ENCODE measurements around the gene B4GALNT4. TPM values are rescaled to one million over a fixed set of nuclear protein-coding genes. Genes with fewer than 3 reads are reported as not detected.

The B4GALNT4 gene
- total and polyA plus RNA-seq, 2 donors (not counting 1 experiment from before 2014, with no cell fraction given), result 1.5 to 3.8 TPM

DNA sequence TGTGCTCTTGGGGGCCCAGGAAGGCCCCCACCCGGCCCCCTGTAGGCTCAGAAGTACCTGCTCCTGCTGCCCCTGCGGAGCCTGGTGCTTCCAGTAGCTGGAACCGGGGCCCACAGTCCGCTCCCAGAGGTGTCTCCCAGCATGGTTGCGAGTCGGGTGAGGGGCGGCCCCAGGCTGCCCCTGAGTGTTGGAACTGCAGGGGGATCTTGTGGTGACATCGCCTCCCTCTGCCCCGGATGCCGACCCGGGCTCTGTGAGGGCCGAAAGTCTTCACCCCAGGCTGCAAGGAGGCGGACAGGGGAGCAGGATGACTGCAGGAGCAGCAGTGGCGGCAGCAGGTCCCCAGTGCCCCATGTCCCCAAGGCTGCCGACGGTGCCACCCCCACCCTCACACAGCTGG, 15.2 kb downstream of the B4GALNT4 start:
- no peak overlapping the region for H3K9ac ChIP-seq (ENCODE audit: insufficient read depth, low read length)
- H3K27ac ChIP-seq (ENCODE audit: insufficient read depth, low read length), result no peak overlapping the region
- peaks cover 4% of the 10 kb centered on the region for H3K27me3 ChIP-seq (ENCODE audit: control insufficient read depth, insufficient read depth, low read length)
- no peak for TF ChIP-seq EZH2 (IDR thresholded peaks at IDR 0.05; ENCODE audit: low read length, missing control alignments)
- TF ChIP-seq, protein P1, sequence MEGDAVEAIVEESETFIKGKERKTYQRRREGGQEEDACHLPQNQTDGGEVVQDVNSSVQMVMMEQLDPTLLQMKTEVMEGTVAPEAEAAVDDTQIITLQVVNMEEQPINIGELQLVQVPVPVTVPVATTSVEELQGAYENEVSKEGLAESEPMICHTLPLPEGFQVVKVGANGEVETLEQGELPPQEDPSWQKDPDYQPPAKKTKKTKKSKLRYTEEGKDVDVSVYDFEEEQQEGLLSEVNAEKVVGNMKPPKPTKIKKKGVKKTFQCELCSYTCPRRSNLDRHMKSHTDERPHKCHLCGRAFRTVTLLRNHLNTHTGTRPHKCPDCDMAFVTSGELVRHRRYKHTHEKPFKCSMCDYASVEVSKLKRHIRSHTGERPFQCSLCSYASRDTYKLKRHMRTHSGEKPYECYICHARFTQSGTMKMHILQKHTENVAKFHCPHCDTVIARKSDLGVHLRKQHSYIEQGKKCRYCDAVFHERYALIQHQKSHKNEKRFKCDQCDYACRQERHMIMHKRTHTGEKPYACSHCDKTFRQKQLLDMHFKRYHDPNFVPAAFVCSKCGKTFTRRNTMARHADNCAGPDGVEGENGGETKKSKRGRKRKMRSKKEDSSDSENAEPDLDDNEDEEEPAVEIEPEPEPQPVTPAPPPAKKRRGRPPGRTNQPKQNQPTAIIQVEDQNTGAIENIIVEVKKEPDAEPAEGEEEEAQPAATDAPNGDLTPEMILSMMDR (conservative IDR thresholded peaks at IDR 0.05 in 1 of 2, IDR thresholded peaks at IDR 0.05 in 1 of 2; ENCODE audit: low read depth in 1 of 2, low read length in 2 of 2), result no peak
- H3K4me2 ChIP-seq (ENCODE audit: extremely low read depth, insufficient read depth, low read length), result no peak overlapping the region
- H3K79me2 ChIP-seq (ENCODE audit: control insufficient read depth, insufficient read depth, low read length), result no peaks in the 10 kb centered on the region
- H2AFZ ChIP-seq (ENCODE audit: low read length), result no peak overlapping the region
- H3K36me3 ChIP-seq (ENCODE audit: control insufficient read depth, insufficient read depth, low read length), result no peaks in the 10 kb centered on the region
- H3K4me3 ChIP-seq (replicated peaks in 1 of 4; ENCODE audit: control extremely low read depth in 1 of 4, insufficient read depth in 1 of 4, low read depth in 3 of 4, low read length in 4 of 4), result no peak overlapping the region
- DNase-seq (ENCODE audit: low read depth in 2 of 2), result no peak
- no peaks in the 10 kb centered on the region for H3K4me1 ChIP-seq (ENCODE audit: control insufficient read depth, extremely low read depth, insufficient read depth, low read length)
- no peaks in the 10 kb centered on the region for H4K20me1 ChIP-seq (ENCODE audit: control insufficient read depth, extremely low read depth, insufficient read depth, low read length)
- H3K9me3 ChIP-seq (ENCODE audit: control insufficient read depth, insufficient read depth, low read depth, low read length), result no peaks in the 10 kb centered on the region

DNA sequence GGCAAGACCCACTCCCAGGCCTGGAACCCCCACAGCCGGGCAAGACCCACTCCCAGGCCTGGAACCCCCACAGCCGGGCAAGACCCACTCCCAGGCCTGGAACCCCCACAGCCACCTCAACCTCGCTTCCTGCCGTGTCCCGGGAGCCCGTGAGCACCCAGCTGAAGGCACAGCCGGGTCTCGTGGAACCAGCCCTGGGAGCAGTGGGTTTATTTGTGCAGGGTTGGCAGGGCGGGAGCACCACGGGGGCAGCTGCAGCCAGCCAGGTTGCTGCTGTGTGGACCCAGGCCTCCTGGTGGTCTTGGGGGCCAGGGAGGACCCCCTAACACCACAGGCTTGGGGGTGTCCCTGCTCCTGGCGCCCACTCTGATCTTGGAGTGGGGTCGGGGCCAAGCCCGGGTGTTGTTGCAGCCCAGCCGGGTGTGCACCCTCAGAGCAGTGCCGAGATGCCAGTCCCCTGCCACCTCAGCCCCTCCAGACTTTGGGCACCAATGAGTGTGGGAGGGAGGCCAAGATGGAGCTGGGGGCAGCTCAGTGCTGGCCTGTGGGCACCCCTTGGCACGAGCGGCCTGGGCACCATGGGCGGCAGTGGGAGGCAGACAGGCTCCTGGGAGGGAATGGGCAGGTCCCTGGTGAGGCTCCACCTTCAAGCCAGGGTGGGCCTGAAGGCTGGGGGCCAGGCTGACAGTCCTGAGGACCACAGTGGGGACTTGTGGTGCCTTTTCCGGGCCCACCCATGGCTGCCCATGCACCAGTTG, 16.5 kb downstream of the B4GALNT4 start:
- Histone ChIP-seq H4K20me1 (ENCODE audit: control insufficient read depth, extremely low read depth, insufficient read depth, low read length) (no peaks in the 10 kb centered on the region), H3K4me1 (ENCODE audit: control insufficient read depth, extremely low read depth, insufficient read depth, low read length) (no peaks in the 10 kb centered on the region), H3K4me3 (replicated peaks in 1 of 4; ENCODE audit: control extremely low read depth in 1 of 4, insufficient read depth in 1 of 4, low read depth in 3 of 4, low read length in 4 of 4) (no peak overlapping the region), H2AFZ (ENCODE audit: low read length) (no peak overlapping the region), H3K27ac (ENCODE audit: insufficient read depth, low read length) (no peak overlapping the region), H3K9me3 (ENCODE audit: control insufficient read depth, insufficient read depth, low read depth, low read length) (no peaks in the 10 kb centered on the region), H3K36me3 (ENCODE audit: control insufficient read depth, insufficient read depth, low read length) (no peaks in the 10 kb centered on the region), H3K27me3 (ENCODE audit: control insufficient read depth, insufficient read depth, low read length) (peaks cover 4% of the 10 kb centered on the region), H3K9ac (ENCODE audit: insufficient read depth, low read length) (no peak overlapping the region), H3K4me2 (ENCODE audit: extremely low read depth, insufficient read depth, low read length) (no peak overlapping the region), H3K79me2 (ENCODE audit: control insufficient read depth, insufficient read depth, low read length) (no peaks in the 10 kb centered on the region)
- DNase-seq (ENCODE audit: low read depth in 2 of 2), result no peak
- no peak for TF ChIP-seq EZH2 (IDR thresholded peaks at IDR 0.05; ENCODE audit: low read length, missing control alignments)
- TF ChIP-seq, protein P1 (conservative IDR thresholded peaks at IDR 0.05 in 1 of 2, IDR thresholded peaks at IDR 0.05 in 1 of 2; ENCODE audit: low read depth in 1 of 2, low read length in 2 of 2), result no peak

DNA sequence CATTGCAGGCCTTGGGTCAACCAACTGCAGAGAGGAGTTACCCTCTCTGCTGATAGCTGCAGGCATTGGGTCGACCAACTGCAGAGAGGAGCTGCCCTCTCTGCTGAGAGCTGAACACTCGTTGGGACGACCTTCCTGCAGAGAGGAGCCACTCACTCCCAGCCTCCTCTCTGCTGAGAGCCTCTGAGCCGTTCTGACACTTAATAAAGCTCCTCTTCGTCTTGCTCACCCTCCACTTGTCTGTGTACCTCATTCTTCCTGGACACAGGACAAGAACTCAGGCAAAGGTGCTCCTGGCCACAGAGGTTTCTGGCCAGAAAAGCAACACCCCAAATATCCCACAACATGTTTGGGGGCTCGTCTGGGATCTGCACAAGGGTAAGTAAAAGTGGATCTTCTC, 17.2 kb downstream of the B4GALNT4 start:
- Histone ChIP-seq H3K36me3 (ENCODE audit: control insufficient read depth, insufficient read depth, low read length) (no peaks in the 10 kb centered on the region), H3K9ac (ENCODE audit: insufficient read depth, low read length) (no peak overlapping the region), H4K20me1 (ENCODE audit: control insufficient read depth, extremely low read depth, insufficient read depth, low read length) (no peaks in the 10 kb centered on the region), H2AFZ (ENCODE audit: low read length) (no peak overlapping the region), H3K79me2 (ENCODE audit: control insufficient read depth, insufficient read depth, low read length) (no peaks in the 10 kb centered on the region), H3K4me1 (ENCODE audit: control insufficient read depth, extremely low read depth, insufficient read depth, low read length) (no peaks in the 10 kb centered on the region), H3K27me3 (ENCODE audit: control insufficient read depth, insufficient read depth, low read length) (peaks cover 4% of the 10 kb centered on the region), H3K4me3 (replicated peaks in 1 of 4; ENCODE audit: control extremely low read depth in 1 of 4, insufficient read depth in 1 of 4, low read depth in 3 of 4, low read length in 4 of 4) (no peak overlapping the region), H3K27ac (ENCODE audit: insufficient read depth, low read length) (no peak overlapping the region), H3K9me3 (ENCODE audit: control insufficient read depth, insufficient read depth, low read depth, low read length) (no peaks in the 10 kb centered on the region), H3K4me2 (ENCODE audit: extremely low read depth, insufficient read depth, low read length) (no peak overlapping the region)
- TF ChIP-seq EZH2 (IDR thresholded peaks at IDR 0.05; ENCODE audit: low read length, missing control alignments), result no peak
- TF ChIP-seq, protein P1 (conservative IDR thresholded peaks at IDR 0.05 in 1 of 2, IDR thresholded peaks at IDR 0.05 in 1 of 2; ENCODE audit: low read depth in 1 of 2, low read length in 2 of 2), result no peak
- DNase-seq (ENCODE audit: low read depth in 2 of 2), result no peak
